ENCODE results near the gene LCP1.

The LCP1 gene

GRCh38 chr13:46197299-46198048 lies 15.5 kb upstream of the LCP1 start:
- Histone ChIP-seq H4K20me1 (ENCODE audit: insufficient read depth, low read length) (no peaks in the 10 kb centered on the region), H3K27ac (ENCODE audit: low read length) (no peak overlapping the region), H3K4me2 (ENCODE audit: insufficient read depth, low read length) (no peak overlapping the region), H3K4me3 (ENCODE audit: low read depth in 1 of 2, low read length in 2 of 2) (no peak overlapping the region), H3K9ac (ENCODE audit: low read depth, low read length) (no peak overlapping the region), H3K79me2 (ENCODE audit: insufficient read depth, low read length) (no peaks in the 10 kb centered on the region), H3K9me3 (ENCODE audit: insufficient read depth, low read length, severe bottlenecking) (no peaks in the 10 kb centered on the region), H2AFZ (ENCODE audit: low read depth, low read length) (no peak overlapping the region), H3K27me3 (ENCODE audit: insufficient read depth, low read length, poor library complexity) (no peaks in the 10 kb centered on the region), H3K4me1 (ENCODE audit: insufficient read depth, low read length) (peaks cover 20% of the 10 kb centered on the region), H3K36me3 (ENCODE audit: insufficient read depth, low read length) (no peaks in the 10 kb centered on the region)
- no peak for ATAC-seq (ENCODE audit: insufficient read depth, low read depth)
- TF ChIP-seq CTCF (IDR thresholded peaks at IDR 0.05; ENCODE audit: borderline replicate concordance, extremely low read depth, low read length, poor library complexity, severe bottlenecking) (no peak), EZH2 (IDR thresholded peaks at IDR 0.05; ENCODE audit: borderline replicate concordance, low read depth, low read length, severe bottlenecking) (no peak)
- DNase-seq, result no peak

- no peak for DNase-seq
- Histone ChIP-seq H4K20me1 (ENCODE audit: insufficient read depth, low read length) (no peaks in the 10 kb centered on the region), H3K4me2 (ENCODE audit: insufficient read depth, low read length) (no peak overlapping the region), H3K4me3 (ENCODE audit: low read depth in 1 of 2, low read length in 2 of 2) (no peak overlapping the region), H3K9me3 (ENCODE audit: insufficient read depth, low read length, severe bottlenecking) (no peaks in the 10 kb centered on the region), H3K4me1 (ENCODE audit: insufficient read depth, low read length) (no peaks in the 10 kb centered on the region; the same call in 1 of the 2 replicates), H3K27ac (ENCODE audit: low read length) (no peak overlapping the region), H3K79me2 (ENCODE audit: insufficient read depth, low read length) (no peaks in the 10 kb centered on the region), H3K9ac (ENCODE audit: low read depth, low read length) (no peak overlapping the region), H3K36me3 (ENCODE audit: insufficient read depth, low read length) (no peaks in the 10 kb centered on the region), H2AFZ (ENCODE audit: low read depth, low read length) (no peak overlapping the region), H3K27me3 (ENCODE audit: insufficient read depth, low read length, poor library complexity) (no peaks in the 10 kb centered on the region)
- ATAC-seq (ENCODE audit: insufficient read depth, low read depth), result no peak
- no peak for TF ChIP-seq CTCF (IDR thresholded peaks at IDR 0.05; ENCODE audit: borderline replicate concordance, extremely low read depth, low read length, poor library complexity, severe bottlenecking)
- no peak for TF ChIP-seq EZH2 (IDR thresholded peaks at IDR 0.05; ENCODE audit: borderline replicate concordance, low read depth, low read length, severe bottlenecking)
Observed at GRCh38 chr13:46195016-46195415, 13.0 kb upstream of the LCP1 start.

- Histone ChIP-seq H3K36me3 (ENCODE audit: insufficient read depth, low read length) (no peaks in the 10 kb centered on the region), H4K20me1 (ENCODE audit: insufficient read depth, low read length) (no peaks in the 10 kb centered on the region), H3K9ac (ENCODE audit: low read depth, low read length) (no peak overlapping the region), H3K79me2 (ENCODE audit: insufficient read depth, low read length) (no peaks in the 10 kb centered on the region), H3K9me3 (ENCODE audit: insufficient read depth, low read length, severe bottlenecking) (no peaks in the 10 kb centered on the region), H3K4me1 (ENCODE audit: insufficient read depth, low read length) (no peaks in the 10 kb centered on the region), H3K27me3 (ENCODE audit: insufficient read depth, low read length, poor library complexity) (no peaks in the 10 kb centered on the region), H3K4me2 (ENCODE audit: insufficient read depth, low read length) (no peak overlapping the region), H2AFZ (ENCODE audit: low read depth, low read length) (no peak overlapping the region), H3K4me3 (ENCODE audit: low read depth in 1 of 2, low read length in 2 of 2) (no peak overlapping the region), H3K27ac (ENCODE audit: low read length) (no peak overlapping the region)
- DNase-seq (no peak), ATAC-seq (ENCODE audit: insufficient read depth, low read depth) (no peak)
- TF ChIP-seq CTCF (IDR thresholded peaks at IDR 0.05; ENCODE audit: borderline replicate concordance, extremely low read depth, low read length, poor library complexity, severe bottlenecking) (no peak), EZH2 (IDR thresholded peaks at IDR 0.05; ENCODE audit: borderline replicate concordance, low read depth, low read length, severe bottlenecking) (no peak)
Observed at GRCh38 chr13:46192412-46192811, 10.4 kb upstream of the LCP1 start.

Measured in DND-41 (cell line).